KBM-7 (cell line): ENCODE data around the gene KCNMB1.
A peak's percentile ranks its signal among the peaks of the same experiment; 100 is the strongest.

ENCODE experiments used
- DNase-seq: peaks from one replicate; pipeline ENCODE4 v3.0.0-alpha.2; 2015
- in situ Hi-C: fragments of 300-500 bp; cut with MboI; formaldehyde crosslinking; loops from 2 replicates; pipeline ENCODE4 v1.14.3; 2020; ENCODE audit warnings: low sequenced_read_pairs, low pct_unique_long_range_greater_than_20kb, mixed read lengths

Gene KCNMB1

DNA sequence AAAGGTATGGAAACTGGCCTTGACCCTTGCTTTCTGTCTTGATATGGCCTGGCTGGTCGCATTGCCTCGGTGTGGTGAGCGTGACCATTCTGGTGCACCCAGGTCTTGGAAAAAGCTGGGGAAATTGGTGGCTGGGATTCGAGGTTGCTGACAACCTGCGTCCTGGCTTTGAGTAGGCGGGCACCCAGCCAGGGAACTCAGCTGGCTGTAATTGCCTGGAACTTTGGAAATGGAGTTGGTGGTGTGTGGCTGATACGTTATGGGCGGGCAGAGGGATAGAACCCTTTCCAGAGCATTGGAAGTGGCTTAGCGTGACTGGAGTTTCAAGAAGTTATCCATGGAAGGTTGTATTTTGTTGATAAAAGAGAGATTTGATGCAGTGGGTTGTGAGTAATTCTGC, 35.2 kb downstream of the KCNMB1 start:
- DNase-seq = no peak
- in situ Hi-C loops = loop anchor here (10.0 kb wide), 1 partner anchor 51 kb away; no protein-coding TSS in a partner anchor

DNA sequence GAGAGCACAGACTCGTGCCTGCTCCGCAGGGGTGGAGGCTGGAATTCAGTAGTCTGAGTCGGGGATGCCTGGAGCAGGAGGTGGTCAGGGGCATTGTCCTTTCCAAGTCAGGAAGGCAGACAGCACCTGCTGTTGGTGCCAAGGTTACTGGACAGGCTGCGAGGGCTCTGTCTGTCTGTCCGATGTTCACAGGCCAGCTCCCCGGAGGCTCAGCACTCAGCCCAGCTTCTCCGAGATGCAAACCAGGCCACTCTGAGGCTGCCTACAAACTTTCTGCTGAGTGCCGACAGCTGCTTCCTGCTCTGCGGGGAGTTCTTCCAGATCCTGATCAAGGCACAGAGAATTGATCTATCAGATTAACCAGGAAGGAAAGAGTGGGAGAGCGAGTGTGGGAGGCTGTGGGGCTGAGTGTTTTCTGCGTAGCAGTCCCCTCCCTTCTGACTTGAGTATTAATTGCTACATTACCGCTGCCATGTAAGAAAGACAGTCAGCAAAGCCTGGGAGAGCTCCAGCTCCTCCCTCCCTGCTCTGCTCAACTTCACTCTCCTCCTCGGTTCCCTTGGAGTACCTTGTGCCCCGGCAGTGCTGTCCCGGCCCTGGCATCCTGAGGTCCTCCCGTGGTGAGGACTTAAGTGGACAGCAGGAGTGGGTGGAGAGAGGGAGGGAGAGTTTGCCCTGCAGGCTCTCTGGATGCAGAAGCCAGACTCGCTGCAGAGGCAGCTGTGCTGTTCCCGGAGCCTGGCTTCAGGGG, 36.0 kb downstream of the KCNMB1 start:
- in situ Hi-C loops = loop anchor here (10.0 kb wide), 1 partner anchor 52 kb away; no protein-coding TSS in a partner anchor
- DNase-seq = peak; percentile 89

DNA sequence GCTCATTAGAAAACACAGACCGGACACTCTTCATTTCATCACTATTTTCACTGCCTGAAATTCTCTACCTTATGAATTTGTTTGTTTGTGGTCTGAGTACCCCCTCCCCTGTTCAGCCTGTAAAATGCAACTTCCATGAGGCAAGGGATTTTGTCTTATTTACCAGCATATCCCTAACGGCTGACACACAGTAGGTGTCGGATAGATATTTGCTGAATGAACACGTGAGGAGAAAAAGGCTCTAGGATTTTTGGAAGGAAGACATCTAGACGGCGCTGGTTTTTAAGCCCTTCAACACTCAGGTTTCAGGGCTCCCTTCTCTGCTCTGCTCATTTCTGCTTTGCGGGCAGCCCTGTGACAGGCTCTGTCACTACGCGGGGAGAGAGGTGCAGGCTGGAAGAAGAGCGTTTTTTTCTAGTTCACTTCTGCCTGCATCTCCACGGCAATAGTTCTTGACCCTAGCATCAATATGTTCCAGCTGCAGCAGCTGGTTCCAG, 41.0 kb downstream of the KCNMB1 start:
- in situ Hi-C loops = no loop called here
- no peak for DNase-seq

DNA sequence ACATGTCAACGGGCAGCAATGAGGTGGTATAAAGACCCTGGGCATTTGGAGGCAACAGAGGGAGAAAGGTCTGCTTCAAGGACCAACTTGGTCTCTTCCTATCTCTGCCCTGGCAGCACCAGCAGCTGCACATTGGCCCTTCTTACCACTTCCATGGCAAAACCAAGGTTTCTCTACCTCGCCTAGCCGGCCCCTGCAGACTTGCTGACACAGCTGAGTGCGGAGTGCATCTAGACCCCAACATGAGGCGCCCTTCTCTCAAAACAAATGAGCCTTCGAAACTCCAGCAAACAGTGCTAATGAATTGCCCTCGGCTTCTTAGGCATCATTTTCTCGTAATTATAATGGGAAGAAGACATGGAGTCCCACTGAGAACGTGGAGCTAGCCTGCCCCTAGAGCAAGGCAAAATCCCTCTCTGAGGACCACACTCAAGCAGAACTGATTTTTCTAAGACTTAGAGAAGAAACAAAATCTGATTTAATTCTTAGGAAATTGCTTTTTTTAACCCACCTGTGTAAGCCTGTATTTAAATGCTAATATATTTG, 42.1 kb downstream of the KCNMB1 start:
- in situ Hi-C loops = no loop called here
- no peak for DNase-seq

DNA sequence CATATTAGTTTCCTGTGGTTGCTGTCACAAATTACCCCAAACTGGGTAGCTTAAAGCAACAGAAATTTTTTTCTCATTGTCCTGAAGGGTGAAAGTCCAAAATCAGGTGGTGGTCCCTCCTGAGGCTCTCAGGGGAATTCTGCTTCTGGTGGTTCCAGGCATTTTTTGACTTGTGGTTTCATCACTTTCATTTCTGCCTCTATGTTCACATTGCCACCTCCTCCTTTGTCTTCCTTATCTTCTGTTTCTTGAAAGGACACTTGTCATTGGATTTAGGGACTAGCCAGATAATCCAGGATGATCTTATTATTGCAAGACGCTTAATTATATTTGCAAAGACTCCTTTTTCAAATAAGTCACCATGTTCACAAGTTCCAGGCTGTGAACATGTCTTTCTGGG, 43.2 kb downstream of the KCNMB1 start:
- in situ Hi-C loops = no loop called here
- DNase-seq = no peak

DNA sequence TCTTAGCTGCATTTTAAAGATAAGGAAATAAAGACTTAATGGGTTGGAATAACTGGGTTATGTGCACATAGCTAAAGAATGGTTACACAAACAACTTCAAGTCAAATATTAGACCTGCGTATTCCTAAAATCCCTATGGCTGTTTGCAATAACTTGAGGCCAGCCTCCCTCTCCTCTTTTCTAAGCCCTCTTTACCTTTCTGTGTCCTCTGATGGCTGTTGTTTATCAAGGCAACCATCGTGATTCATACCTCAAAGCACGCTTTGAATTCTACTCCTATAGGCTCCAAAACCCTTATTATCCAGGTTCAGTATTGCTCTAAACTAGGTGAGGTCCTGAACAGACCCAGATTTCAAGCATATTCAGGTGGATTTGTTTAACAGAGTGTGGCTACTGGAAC, 46.0 kb downstream of the KCNMB1 start:
- DNase-seq = no peak
- in situ Hi-C loops = no loop called here

DNA sequence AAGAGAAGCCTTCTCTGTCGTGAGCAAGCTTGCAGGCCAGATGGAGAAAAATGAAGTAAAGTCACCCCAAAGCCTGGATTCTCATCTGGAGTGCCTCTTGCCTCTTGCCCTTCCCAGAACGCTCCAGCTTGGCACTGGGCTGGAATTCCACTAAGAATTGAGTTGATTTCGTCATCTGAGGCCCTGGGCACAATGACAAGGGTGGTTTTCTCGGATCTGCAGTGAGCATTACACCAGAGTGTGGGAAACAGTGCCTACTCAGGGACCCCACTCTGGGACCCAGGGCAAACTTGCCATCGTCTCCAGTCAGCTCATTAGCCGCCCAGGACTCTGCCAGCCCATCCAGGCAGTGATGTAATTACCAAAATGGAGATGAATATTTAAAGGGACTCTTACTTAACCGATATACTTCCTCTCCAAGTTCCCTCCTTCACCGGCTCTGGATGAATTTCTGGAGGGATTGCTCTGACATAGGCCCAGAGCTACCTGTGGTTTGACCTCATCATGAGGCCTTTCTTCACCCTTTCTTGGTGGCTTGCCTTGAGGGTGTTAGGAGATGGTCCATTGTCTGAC, 46.9 kb downstream of the KCNMB1 start:
- in situ Hi-C loops = no loop called here
- no peak for DNase-seq

DNA sequence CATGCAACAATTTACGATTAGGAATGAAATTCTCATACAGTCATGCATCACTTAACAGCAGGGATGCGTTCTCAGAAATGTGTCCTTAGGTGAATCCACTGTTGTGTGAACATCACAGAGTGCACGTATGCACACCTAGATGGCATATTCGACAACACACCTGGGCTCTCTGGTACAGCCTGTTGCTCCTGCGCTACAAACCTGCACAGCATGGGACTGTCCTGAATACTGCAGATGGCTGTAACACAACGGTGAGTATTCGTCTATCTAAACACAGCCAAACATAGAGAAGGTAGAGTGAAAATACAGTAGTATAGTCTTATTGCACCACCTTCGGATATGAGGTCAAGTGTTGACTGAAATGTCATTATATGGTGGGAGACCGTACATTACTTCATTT, 47.6 kb downstream of the KCNMB1 start:
- no peak for DNase-seq
- in situ Hi-C loops = no loop called here

DNA sequence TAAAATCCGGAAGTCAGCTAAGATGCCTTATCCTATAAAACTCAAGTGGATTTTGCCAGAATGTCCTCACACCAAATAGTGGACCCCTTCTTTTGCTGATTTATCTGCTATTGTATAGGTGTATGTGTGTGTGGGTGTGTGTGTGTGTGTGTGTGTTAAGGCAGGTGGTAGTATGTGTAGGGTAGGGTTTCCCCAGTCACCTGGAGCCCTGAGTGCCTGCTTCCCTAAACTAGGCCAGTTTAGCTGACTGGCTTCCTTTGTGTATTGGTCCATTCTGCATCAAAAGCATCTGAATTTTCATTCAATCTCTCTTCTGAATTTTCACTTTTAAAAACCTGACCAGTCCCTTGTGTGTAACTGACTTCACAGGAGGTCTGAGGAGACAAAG, 49.4 kb downstream of the KCNMB1 start:
- in situ Hi-C loops = no loop called here
- no peak for DNase-seq

DNA sequence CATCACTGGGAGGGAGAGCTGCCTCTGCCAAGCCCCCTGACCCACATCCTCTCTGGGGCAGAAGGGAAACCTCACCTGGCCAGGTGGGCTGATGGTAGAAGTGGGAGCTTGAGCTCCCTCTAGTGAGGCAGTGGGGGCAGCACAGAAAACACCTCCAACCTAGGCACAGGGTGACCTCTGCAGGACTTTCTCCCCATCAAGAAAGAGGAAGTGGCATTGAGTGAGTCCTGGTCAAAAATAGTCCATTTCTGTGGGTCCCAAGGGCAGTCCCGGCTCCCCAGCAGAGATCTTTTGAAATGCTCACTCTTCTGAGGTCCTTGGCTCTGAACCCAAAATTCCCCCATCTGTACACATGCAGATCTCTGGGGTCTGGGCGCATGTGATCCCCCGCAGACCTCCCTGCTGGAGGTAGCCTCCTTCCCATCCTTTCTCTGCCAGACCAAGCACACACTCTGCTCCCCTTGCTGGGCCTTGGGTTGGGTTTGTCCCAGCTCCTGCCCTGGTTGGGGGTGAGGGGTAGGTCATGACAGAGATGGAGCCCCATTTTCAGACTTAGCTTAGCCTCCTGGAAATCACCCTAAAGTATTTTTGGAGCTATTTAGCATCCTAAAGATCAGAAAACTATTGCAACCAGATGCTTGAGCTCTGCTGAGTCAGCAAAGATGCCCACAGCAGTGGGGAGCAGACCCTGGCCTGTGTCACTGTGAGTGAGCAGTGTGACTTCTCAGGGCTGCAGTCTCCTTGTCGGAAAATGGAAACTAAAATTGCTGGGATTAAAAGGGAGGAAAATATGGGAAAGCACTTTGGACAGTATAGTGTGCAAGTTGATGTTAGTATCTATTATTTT, 50.0 kb downstream of the KCNMB1 start:
- in situ Hi-C loops = no loop called here
- peak; percentile 72 for DNase-seq

DNA sequence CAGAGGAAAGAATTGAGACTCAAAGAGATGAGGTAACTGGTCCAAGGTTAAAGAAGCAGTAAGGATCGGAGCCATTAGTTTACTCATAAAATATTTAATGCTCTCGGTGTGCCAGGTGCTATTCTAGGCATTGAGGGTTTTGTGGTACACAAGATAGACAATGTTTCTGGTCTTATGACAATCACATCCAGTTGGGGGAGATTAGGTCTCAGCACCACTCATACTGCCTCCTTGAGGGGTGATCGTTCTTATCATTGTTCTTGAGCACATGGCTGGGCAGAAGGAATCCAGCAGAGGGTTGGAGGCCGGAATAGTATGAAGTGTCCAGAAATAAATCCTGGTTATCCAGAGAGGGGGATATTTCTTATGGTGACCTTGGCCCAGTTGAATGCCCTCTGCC, 50.9 kb downstream of the KCNMB1 start:
- DNase-seq = no peak
- in situ Hi-C loops = no loop called here

DNA sequence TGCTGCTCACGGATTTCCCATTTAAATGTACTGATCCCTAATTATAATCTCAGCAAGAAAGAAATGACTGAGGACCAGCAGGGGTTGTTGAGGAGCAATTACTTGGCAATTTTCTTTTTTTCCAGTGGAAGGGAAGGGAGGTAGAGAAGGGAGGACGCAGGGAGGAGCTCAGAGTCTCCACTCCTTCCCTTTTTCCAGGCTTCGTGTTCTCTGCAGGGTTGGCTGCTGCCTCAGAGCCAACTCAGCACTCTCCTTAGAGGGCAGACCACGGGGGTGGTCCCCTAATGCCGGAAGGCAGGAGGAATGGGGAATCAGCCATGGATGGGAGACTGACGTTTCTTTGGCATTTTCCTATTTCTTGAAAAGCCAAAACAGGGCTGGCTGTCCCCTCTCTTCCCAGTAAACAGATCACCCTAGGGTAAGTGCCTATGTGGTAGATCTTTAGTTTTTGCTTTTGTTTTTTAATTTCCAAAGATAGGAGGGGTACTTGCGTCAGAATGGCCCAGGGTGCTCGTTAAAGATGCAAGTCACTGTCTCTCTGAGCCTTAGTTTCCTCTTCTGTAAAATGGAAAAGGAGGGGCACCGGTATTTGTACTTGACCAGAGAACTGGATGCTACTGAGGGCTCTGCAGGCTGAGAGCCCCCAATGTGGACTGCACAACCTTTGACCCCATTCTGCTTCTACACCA, 52.0 kb downstream of the KCNMB1 start:
- in situ Hi-C loops = no loop called here
- DNase-seq = no peak

DNA sequence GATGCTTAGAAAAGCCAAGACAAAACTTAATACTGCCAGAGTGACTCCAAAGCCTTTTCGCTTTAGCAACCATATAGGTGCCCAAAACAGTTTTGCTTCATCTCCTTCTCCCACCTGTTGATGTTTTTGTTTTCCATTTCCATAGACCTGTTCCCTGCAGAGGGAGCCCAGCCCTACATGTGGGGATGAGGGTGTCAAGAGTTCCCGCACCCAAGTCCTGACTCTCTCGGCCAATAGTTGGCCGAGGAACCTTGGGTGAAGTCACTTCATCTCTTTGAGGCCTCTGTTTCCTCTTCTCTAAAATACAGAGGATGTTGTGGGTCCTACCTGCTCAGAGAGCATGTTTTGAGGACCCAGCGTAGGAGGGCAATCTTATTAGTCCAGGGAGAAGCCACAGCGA, 53.1 kb downstream of the KCNMB1 start:
- DNase-seq = no peak
- in situ Hi-C loops = no loop called here

DNA sequence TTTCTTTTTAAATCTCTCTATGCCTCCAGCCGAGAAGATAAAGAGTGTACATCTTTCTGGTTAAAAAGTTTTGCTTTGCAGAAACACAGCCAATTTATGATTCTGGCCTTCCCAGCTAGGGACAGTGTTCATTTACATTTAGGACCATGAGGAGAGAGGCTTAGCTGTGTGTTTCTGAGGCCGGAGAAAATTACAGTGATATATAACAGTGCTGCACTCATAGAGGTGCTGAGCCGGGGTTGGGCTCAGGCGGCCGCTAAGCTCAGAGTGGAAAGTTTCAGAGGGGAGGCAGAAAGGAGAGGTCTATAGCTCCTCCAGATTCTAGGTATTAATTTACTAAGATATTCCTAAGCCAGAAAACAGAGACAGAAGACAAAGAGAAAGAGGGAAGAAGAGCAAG, 54.5 kb downstream of the KCNMB1 start:
- in situ Hi-C loops = no loop called here
- DNase-seq = no peak

DNA sequence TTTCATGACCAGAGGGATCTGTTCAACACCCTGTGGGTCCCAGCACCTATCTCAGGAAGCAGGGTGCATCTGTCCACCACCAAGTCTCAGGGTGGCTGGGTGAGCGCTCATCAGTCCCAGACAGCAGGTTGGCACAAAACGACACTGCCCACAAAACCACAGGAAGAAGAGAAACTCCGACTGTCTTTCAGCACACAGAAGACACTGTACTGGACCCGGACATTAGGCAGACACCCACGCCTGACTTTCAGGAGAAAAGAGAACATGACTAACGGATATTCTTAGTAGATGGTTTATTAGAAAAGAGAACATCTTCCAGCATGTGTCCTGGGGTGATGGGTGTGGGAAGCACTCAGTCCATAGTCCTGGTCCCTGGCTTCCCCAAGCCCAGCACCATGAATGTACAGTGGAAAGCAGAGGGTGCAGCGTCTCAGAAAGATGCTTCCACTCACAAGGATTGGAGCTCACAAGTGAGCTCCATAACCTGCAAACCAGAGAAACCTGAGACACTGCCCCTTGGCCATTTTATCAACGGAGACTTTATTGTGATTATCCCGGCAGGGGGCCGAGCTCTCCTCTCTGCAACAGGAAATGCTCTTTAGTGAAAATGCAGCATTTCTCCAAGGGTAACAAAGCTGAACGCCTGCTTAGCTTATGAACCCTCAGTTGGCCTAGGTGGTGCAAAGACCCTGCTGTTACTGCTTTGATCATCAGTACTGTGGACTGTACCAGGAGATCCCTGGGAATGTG, 55.8 kb downstream of the KCNMB1 start:
- in situ Hi-C loops = no loop called here
- DNase-seq = peak; percentile 75

DNA sequence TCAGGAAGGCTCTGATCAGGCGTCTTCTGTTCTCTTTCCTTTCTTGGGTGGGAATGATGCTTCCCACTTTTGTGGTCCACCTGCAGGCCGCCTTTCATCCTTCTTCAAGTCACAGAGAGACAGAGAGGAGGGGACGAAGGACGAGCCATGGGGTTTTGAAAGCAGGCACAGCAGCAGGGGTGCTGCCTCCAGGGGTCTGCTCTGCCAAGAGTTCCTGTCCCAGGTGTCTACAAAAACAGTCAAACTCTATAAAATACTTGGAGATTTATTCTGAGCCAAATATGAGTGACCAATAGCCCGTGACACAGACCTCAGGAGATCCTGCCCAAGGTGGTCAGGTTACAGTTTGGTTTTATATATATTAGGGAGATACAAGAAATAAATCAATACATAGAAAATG, 57.1 kb downstream of the KCNMB1 start:
- in situ Hi-C loops = no loop called here
- DNase-seq = no peak

DNA sequence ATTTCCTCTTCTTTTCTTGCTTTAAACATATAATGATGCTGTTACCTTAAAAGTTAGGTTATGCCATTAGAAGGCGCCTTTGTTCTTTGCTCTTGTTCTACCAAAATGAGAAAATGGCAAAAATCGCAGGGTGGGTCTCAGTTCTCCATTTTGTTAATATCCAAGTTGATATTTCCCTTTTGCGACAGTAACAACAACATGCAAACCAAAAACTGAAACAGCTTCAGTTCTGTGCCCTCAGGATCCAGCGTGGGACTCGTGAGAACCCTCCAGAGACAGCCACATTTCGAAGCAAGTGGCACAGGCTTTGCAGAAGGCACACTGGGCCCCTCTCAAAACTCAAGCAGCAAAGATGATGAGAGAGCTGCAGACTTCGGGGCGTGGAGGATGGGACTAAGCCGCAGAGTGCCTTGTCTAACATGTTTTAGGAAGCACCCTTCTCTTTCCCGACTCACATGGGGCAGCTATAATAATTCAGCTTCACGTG, 58.6 kb downstream of the KCNMB1 start:
- DNase-seq = no peak
- in situ Hi-C loops = no loop called here

DNA sequence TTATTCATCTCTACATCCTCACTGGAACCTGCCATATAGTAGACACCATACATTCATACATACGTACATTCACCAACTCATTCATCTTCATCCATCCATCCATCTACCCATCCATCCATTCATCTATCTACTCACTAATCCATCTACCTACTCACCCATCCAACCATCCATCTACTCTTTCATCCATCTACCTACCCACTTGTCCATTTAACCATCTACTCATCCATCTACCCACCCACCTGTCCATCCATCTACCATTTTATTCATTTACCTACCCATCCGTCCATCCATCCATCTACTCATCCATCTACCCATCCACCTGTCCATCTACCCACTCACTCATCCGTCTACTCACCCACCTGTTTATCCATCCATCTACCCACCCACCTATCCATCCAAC, 59.6 kb downstream of the KCNMB1 start:
- in situ Hi-C loops = no loop called here
- DNase-seq = no peak
